GM21360 (cell line): ENCODE data around the gene ABHD17A.
"Not testable (repeated sequence)": the region's sequence is repeated elsewhere in the genome, so short reads cannot be mapped to it uniquely, and the experiment has no call there.

ENCODE experiments used
- ATAC-seq: cut with Tn5 transposase; IDR thresholded peaks from one replicate; pipeline ENCODE4 v1.9.1; 2021; ENCODE audit warnings: mild to moderate bottlenecking, moderate library complexity; ENCODE audit not compliant: unreplicated experiment

Gene ABHD17A

DNA sequence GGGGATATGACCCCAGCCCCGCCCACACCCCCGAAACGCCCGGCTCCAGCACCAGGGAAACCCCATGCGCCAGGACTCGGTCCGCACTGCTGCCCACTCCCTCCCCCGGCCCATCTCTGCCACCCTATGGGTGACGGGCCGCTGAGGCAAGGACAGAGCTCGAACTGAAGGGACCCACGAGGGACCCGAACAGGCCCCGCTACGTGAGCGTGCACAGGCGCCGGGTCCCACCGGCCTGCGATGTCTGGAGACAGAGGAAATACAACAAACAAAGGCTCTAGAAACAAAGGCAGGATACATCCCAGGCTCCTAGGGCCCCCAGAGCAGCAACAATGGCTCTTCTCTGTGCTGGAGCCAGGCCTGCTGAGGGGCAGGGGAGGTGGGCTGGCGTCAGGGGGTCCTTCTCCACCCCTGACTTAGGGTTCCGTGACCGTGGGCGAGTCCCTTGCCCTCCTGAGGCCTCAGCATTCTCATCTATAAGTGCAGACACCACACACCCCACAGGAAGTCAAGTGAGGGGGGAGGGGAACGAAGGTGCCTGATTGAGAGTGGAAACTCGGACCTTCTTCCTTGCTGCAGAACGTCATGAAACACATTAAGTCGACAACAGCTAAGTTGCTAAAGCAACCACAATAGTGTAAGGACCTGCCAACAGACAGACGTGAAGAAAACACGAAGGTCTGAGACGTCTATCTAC lies 3.1 kb downstream of the ABHD17A start:
- no peak for ATAC-seq

DNA sequence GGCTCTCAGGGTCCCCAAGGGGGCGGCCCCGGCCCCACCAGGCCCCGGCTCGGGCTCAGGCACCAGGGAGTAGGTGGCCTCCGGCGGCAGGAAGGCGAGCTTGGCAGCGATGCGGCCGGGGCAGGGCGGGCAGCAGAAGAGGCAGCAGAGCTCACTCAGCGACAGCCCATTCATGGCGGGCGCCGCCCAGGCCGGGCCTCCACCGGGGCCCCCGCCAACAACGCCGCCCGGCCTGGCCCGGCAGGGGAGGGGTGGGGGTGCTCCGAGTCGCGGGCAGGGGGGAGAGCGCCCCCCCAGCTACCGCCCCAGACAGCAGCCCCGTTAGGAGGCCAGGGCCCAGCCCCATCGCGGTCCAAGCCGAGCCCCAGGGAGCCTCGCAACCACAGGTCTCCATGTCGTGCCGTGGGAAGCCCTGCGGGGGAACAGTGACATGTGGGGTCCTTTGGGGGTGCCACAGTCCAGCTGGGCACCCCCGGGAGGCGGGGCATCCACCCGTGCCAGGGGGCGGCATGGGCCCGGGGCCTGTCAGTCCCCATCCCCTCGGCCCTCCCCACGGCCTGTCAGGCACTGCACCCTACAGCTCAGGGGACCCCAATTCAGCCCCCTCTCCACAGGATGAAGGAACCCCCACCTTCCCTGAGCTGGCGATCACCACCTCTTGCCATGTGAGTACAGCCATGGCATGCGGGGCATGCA lies 3.8 kb downstream of the ABHD17A start:
- ATAC-seq, result not testable (repeated sequence)

DNA sequence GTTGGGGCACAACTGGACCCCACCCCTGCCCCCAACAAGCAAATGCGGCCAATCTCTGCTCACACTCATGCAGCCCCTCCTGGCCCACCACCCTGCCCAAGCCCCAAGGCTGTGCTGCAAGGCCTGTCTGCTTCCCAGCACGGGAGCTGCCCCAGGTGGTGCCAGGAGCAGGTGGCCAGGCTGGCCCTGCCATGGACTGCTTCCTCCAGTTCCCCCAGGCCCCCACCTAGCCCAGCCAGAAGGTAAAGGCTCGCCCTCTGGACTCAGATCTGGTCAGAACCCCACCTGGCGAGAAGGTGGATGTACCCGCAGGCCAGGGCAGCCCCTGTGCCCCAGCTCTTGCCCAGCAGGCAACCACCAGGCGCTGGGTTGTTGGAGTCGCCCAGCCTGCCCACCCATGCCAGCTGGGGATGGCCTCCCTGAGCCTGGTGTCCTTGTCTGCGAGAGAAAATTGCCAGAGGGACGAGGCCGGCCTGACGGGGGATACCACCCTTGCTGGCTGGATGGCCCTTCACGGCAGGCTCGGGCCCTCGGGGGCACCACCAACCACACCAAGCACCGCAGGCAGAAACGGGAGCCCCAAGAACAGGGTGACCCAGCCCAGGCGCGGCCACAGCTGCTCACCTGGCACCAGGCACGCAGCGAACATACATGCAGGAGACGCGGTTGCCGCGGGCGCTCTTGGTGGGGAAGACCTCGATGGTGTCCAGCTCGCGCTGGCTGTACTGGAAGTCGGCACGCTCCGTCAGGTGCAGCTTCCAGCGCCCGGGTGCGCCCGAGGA lies 4.5 kb downstream of the ABHD17A start:
- ATAC-seq, result no peak

DNA sequence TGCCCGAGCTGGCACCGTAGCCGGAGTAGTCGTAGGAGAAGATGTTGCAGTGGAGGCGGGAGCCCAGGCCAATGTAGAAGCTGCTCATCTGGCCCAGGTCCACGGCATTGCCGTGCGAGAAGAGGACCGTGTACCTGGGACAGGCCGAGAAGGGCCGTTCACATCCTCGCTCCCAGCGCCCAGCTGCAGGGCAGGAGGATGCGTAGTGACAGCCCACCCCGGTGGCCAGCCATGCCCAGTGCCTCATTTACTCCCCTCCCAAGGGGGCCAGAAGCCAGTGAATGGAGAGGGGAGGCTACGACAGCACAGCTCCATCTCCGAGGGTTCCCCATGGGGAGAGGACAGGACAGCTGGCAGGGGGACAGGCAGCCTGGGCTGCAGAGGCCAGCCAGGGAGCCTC lies 5.3 kb downstream of the ABHD17A start:
- ATAC-seq, result not testable (repeated sequence)

DNA sequence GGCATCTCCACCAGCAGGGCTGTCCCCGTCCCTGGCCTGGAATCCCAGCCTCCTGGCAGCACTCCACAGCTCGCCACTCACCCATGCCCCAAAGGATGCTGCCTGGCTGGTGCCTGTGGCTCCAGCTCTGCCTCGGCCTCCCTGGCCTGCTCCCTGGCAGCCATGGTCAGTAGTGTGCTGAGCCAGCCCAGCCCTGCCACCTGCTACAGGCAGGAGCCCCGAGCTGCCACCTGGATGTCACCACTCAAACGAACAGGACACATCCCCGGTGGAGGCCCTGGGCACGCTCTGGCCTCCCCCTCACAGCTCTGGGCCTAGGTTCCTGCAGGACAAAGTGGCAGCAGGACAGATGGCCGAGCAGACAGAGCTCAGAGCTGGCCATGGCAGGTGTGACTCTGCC lies 6.7 kb downstream of the ABHD17A start:
- not testable (repeated sequence) for ATAC-seq

DNA sequence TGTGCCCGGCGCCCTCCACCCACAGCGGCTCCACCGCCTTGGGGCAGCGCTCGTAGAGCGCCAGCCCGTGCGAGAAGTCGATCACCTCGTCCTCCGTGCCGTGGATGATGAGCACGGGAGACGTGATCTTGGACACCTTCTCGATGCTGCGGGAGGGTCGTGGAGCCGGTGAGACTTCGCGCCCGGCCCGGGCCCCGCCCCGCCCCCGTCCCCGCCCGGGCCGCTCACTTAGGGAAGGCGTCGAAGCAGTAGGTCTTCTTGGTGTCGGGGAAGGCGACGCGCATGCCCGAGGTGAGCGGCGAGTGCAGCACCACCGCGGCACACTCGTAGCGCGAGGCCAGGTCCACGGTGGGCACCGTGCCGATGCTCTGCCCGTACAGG lies 8.0 kb downstream of the ABHD17A start:
- ATAC-seq, result not testable (repeated sequence)

DNA sequence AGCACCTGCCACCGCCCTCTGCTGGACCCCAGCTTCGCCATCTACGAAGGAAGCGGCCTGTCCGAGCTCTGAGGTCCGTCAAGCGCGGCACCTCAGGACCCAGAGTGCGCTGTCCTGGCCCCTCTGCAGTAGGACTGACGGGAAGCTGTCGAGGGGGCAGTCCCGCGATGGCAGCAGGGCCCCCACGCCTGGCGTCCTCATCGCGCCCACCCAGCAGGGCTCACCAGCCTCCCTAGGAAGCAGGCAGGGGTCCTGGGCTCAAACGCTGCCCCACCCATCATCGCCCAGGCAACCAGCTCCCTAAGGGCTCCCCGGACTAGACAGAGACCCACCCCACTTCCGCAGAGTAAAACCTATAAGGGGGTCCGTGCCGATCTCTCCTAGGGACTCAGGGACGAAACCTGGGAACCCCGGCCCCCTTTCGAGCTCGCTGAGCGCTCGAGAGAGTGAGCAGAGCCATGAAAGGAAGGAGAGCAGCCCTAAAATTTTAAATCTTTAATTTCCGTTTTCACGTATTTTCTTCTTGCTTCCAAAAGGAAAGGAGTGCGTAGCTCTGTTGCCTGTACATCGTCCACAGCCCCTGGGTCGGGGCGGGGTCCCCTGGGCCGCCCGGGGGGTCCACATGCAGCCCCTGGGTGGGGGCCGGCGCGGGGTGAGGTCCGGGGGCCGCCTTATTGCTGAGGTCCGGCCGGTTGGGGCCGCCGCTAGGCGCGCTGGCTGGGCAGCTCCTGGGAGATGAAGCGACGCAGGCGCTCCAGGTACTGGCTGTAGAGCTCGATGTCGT lies 8.6 kb downstream of the ABHD17A start:
- ATAC-seq, result peak; percentile 24

DNA sequence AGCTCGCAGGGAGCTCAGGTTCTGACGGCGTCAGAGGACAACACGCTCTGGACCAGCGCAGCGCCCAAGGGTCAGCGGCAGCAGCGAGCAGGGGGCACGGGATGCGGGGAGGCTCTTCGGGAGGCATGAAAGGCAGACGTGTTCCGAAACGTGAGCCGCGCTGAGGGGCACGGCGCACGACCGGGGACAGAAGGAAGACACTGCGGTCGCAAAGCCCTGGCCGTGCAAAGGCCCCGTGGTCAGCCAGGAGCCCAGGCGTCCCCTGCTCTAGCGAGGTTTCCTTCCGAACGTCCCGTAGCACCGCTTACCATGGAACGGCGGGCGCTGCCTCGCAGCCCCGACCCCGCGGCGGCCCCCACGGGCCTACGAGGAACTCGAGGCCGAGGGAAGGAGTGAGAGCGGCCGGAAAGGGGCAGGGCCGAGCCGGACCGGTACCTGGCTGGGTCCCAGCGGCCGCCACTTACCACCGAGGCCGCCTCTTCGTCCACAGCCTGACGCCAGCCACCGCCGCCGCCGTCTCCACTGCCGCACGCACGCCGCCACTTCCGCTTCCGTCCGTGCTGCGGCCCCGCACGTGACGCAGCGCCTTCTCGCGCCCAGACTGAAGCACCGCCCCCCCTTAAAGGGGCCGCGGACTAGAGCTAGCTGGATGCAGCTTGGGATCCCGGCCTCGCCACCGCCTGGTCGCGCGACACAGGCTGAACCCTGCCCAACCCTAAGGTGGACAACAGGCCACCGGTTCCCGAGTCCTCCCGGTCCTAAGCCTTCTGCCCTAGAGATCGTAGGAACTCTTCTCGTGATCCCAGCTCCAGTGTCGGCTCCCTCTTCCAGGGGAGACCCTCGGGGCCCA lies 9.4 kb downstream of the ABHD17A start:
- peak; percentile 82 for ATAC-seq

DNA sequence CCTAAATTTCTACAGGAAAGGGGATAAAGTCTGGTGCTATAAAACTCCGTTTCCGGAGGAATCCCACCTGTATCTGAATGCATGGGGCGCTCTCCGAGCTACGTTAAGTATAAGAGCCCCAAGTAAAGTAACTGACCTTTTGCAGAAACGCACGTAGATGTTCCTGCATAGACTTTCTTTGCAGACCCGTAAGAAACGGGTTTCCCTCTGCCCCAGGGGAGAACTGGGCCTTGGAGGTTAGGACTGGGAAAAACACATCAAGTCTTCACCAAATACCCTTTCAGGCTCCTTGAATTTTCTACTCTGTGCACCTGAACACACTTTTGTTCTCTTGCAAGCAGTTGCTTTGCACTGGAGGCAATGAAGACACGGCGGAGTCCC lies 10.0 kb downstream of the ABHD17A start:
- ATAC-seq, result not testable (repeated sequence)

DNA sequence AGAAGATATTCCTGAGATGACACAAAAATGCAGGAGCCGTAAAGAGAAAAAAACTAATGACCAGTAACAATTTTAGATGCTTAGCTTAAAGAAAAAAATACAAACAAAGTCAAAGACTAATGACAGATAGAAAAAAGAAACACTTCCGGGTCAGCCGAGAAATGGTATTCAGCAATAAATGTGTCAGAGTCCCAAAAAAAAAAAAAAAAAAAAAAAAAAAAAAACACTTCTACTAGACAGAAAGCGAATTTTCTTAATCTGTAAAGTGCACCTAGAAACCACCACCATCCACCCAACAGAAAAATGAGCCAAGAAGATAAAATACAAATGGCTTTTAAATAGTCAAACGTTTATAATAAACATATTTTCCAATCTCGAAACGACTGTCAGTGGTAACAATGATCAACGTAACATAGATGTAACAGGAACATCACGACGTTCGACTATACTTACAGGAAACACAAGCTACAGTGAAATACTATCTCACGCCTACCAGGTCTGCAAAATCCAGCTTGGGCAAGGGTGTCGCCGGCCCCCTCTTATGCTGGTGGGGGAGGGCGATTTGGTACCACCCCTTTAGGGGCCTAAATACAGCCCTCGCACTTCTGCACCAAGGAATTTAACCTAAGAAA lies 10.6 kb downstream of the ABHD17A start:
- no peak for ATAC-seq

DNA sequence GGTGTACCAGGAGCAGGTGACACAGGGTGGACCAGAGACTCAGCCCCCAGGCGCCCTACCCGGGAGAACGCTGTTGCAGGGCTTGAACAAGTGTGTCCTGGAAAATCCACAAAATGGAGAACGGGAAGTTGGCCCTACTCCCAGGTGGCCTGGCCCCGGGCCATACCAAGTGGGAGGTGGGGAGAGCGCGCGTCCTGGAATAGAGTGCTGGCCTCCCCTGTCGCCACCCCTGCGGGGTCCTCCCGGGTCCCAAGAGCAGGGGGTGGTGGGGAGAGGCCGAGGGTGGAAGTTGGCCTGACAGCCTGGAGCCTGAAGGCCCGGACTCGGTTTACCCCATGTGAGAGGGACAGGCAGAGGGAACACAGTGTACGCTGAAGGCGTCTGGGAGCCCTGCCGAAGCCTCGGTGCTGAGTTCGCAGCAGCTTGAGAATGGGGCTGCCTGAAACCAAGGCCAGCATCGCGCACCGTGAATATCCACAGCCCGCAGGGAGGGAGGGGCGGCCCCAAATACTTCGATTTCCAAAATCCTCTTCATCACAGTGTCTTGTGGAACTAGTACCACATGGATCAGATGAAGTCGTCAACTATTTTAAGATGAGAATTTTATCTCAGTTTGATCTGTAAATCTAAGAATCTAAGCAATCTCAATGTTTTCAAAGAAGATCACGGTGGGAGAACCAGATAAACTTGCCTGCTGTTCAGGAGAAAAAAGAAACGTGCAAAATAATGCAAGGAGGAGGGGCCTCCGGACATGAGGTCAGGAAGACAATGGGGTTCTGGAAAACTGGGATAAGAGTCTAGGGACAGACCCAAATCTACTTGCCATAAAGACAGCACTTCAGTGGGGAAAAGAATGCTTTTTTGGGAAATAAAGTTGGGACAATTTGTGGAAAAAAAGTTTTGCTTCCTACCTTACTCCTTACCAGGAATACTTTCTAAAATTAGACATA lies 11.5 kb downstream of the ABHD17A start:
- ATAC-seq, result no peak

DNA sequence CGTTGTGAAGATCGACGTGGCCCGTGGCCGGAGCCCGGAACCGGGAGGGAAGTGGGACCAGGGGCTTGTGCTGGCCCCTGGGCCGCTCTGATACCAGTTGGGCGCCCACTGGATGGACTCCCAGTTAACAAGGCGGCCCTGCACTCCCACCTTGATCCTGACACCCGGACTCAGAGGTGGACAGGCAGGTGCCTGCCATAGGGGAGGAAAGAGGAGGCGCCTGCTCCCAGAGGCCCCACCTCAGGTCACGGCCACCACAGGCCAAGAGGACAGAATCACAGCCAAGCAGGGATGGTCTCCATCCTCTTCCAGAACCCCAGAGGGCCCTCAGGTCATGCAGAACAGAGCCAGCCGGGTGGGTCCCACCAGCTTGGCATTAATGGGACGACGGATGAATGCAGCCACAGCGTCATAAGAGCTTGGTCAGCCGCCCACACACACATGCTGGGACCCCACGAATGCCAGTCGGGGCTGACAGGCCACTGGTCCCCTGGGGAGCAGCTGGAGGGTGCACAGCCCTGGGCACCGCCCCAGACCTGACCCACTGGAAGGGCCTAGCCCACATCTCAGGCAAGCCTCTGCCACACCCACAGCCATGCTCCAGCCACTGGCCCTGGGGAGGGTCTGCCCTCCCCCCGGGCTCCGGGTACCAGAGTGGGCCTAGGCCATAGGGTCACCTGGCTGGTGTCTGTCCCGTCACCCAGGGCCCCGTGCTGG lies 12.3 kb downstream of the ABHD17A start:
- ATAC-seq, result no peak

DNA sequence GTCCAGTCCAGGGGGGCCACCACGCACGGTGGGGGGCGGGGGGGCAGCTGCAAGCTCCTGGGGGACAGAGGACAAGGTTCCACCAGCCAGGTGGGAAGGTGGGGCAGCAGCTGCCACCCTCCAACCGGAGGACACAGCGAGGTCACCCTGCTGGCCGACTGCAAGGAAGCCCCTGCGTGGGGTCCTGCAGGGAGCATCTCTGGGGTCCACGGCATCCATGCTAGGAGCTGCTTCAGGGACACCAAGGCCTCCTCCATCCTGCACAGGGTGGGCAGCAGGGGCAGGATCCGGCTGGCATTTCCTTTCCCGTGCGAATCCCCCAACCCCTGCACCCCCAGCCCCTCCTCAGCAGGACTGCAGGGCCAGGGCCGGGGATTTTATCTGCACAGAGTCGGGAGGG lies 13.7 kb downstream of the ABHD17A start:
- ATAC-seq, result no peak

DNA sequence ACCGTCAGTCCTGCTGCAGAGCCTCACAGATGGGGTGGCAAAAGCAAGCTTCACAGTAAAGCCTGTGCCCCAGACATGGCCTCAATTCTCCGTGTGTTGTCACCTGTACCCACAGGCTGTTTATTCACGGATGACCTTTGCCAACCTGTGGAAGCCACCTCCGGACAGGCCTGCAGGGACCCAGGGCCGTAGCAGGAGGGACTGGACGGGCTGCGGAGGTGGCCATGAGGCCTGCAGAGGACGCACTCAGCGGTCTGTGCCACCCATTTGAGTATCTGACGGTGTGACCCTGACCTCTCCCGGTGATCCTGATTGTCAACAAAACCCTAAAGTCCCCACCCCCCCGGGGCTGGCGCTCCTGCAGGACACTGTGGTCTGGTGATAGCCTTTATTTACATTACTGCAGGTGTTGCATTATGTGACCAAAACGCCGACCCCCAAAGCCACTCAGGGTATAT lies 14.1 kb downstream of the ABHD17A start:
- no peak for ATAC-seq

DNA sequence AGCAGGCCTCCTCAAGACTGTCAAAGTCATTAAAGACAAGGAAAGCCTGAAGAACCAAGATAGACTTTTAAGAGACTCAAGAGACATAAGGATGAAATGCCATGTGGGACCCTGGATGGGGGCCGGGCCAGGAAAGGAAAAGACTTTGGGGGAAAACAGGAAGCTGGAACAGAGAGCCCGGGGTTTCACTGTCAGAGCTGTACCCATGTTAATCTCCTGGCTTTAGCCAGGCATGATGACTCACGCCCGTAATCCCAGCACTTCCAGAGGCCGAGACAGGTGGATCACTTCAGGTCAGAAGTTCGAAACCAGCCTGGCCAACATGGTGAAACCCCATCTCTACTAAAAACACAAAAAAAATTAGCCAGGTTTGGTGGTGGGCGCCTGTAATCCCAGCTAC lies 16.3 kb downstream of the ABHD17A start:
- no peak for ATAC-seq

DNA sequence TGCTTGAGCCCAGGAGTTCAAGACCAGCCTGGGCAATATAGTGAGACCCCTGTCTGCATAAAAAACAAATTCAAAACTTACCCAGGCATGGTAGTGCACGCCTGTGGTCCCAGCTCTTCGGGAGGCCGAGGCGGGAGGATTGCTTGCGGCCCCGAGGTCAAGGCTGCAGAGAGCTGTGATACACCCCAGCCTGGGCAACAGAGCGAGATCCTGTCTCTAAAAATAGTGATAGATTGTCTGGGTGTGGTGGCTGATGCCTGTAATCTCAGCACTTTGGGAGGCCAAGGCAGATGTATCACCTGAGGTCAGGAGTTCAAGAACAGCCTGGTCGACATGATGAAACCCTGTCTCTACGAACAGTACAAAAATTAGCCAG lies 18.0 kb downstream of the ABHD17A start:
- no peak for ATAC-seq

DNA sequence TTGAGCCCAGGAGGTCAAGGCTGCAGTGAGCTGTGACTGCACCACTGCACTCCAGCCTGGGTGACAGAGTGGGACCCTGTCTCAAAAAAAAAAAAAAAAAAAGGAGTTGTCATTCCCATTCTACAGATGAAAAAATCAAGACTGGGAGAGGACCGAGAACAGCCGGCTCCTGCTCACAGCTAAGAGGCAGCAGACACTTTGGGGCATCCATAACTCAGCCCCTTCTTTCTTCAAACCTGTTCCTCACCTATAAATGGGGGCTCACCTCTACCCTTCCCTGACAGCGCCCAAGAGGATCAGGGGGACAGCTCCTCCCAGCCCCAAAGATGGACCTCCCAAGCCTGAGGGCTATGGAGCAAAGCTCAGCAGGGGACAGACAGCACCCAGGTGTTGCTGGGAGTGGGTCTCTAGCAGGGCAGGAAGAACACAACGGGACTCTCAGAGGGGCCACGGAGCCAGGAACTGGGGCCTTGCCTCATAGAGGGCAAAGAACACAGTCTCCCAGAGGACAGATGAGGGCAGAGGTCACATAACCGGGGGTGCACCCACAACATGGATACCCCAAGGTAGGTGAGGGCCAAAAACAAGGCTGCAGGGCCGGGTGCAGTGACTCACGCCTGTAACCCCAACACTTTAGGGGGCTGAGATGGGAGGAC lies 18.5 kb downstream of the ABHD17A start:
- ATAC-seq, result no peak
